Uterus (tissue), 2 donors: ENCODE results near the gene PLEKHM2.

Experiments
- POLR2A ChIP-seq, 2 donors: fragments of 450-650 bp; IDR thresholded peaks; one replicate each; pipeline ENCODE4 v1.6.1; 2016; ENCODE audit warnings: antibody characterized with exemption in 2 of 2, mild to moderate bottlenecking in 1 of 2, moderate library complexity in 1 of 2
- TF ChIP-seq, protein P1 (sequence below), 4 experiments: fragments of 200-600 bp in 2 of 4; fragments of 450-650 bp in 2 of 4; sonication (generic) in 2 of 4; IDR thresholded peaks; one replicate each; pipeline ENCODE4 v1.5.1; 2016 to 2019; ENCODE audit warnings: antibody characterized with exemption in 4 of 4, mild to moderate bottlenecking in 2 of 4, moderate library complexity in 1 of 4

DNA sequence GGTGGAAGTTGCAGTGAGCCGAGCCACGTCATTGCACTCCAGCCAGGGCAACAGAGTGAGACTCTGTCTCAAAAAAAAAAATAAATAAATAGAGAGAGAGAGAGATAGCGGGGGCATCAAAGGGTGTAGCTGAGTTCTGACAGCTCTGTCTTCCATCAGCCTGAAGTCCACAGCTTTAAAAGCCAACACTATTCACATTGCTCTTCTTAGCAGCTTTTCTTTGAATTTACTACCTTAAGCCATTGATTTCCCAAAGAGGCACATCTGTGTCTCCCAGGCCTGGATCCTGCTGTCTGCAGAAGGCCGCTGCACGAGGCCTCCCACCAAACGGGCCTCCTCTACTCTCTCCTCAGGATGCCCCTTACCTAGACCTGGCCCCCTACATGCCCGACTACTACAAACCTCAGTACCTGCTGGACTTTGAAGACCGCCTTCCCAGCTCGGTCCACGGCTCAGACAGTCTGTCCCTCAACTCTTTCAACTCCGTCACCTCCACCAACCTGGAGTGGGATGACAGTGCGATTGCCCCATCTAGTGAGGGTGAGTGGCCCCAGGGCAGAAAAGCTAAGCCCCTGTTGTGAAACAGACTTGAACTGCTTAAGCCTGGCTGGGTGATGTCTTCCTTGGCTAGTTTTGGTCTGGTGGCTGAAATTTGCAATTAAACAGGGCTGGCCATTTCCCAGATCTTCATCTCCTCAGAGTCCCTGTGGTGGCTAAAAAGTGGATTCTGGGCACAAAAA is 35.4 kb downstream of the PLEKHM2 start:
- TF ChIP-seq, protein P1, sequence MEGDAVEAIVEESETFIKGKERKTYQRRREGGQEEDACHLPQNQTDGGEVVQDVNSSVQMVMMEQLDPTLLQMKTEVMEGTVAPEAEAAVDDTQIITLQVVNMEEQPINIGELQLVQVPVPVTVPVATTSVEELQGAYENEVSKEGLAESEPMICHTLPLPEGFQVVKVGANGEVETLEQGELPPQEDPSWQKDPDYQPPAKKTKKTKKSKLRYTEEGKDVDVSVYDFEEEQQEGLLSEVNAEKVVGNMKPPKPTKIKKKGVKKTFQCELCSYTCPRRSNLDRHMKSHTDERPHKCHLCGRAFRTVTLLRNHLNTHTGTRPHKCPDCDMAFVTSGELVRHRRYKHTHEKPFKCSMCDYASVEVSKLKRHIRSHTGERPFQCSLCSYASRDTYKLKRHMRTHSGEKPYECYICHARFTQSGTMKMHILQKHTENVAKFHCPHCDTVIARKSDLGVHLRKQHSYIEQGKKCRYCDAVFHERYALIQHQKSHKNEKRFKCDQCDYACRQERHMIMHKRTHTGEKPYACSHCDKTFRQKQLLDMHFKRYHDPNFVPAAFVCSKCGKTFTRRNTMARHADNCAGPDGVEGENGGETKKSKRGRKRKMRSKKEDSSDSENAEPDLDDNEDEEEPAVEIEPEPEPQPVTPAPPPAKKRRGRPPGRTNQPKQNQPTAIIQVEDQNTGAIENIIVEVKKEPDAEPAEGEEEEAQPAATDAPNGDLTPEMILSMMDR (IDR thresholded peaks at IDR 0.05) = no peak
- no peak for TF ChIP-seq POLR2A (IDR thresholded peaks at IDR 0.05)
